Astrocyte (in vitro differentiated cells and primary cell): ENCODE data around the gene DHX40.

Experiments used
- CTCF ChIP-seq: IDR thresholded peaks from 2 replicates; pipeline ENCODE4 v1.5.1; 2011; ENCODE audit warnings: low read depth, mild to moderate bottlenecking, inconsistent platforms, low read length, moderate library complexity; ENCODE audit not compliant: insufficient read depth
- EZH2 ChIP-seq: IDR thresholded peaks from 2 replicates; pipeline ENCODE4 v1.6.1; 2012; ENCODE audit warnings: mild to moderate bottlenecking, low read length, inconsistent platforms; ENCODE audit not compliant: insufficient read depth

DNA sequence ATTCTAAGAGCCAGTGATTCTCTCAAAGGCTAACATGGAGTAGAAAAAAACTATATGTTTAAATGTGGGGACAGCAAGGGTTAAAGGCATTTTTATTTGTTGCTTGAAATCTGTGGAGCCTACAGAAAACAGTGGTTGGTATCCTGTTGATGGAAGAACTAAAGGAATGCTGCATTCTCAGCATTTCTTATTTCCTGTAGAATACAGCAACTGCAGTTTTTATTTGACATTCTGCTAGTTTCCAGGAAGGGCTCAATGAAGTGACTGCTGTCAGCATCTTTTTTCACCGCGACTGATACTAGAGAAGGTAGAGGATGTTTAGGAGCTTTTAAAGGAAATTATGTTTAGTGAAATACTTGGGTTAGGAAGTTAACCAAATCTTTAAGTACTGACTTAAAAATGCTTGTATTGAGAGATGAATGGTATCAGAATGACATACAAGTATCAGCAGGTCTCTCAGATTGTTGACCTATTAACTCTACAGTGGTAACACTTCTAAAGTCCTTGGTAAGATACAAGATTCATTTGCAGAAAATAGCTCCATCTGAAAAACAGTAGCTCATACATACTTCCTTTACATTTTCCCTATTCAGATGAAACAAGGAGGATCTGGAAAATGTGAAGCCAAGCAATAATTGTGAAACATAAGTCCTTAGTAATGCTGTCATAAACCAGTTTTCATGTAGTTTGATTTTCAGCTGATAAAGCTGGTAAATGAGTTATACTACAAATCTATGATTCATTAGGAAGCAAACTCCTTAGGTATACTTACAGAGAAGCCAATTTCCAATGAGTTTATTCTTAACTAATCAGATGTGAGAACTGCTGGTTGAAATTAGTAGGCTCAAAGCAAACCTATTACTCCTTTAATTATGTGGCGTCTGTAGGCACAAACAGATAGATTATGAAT, 69.5 kb downstream of the DHX40 start:
- TF ChIP-seq CTCF: no peak
- no peak for TF ChIP-seq EZH2
